ENCODE measurements around the gene CSNK1G1.
A peak's percentile ranks its signal among the peaks of the same experiment; 100 is the strongest.

CSNK1G1 gene

DNA sequence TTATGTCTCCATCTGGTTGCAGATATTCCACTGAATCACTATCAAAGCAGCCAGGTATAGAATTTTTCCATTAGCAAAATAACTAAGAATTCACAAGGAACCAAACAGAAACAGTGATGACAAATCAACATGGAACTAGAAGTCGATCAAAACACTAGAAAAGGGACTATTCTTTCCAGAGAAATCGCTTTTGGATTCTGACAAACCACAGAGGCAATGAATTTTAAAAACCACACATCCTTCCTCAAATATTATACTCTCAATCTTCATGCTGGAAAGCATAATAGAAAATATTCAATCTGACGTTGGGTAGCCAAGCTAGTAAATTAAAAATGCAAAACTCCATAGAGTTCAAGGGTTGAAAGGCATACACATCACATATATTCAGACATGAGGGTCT lies 99.9 kb downstream of the CSNK1G1 start:
- no peak for DNase-seq (ENCODE audit: low read depth)
- in situ Hi-C loops (cut with HindIII; ENCODE audit: low sequenced_read_pairs): no loop called here
- H3K4me3 ChIP-seq (ENCODE audit: low read depth, low read length): no peak overlapping the region
- TF ChIP-seq CTCF (IDR thresholded peaks at IDR 0.05; ENCODE audit: low read depth, low read length, missing control alignments): no peak

DNA sequence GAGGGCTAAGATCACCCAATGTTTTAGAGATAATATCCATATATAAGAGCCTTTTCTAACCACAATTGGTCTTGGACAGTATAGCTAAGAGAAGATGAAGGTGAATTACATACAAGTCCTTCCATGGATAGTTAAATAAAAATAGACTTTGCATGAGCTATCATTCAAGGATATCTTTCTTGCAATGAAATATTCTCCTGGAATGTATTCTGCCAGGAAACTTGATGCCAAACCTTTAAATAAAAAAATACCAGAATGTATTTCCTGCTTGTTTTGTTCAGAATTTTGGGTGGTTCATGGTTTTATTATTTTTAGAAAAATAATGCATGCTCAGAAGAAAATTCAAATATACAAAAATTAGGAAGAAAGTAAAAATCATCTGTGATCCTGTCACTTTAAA lies 104.3 kb downstream of the CSNK1G1 start:
- no peak overlapping the region for H3K4me3 ChIP-seq (ENCODE audit: low read depth, low read length)
- in situ Hi-C loops (cut with HindIII; ENCODE audit: low sequenced_read_pairs): loop anchor here (5.0 kb wide), 1 partner anchor 69 kb away; no protein-coding TSS in a partner anchor
- no peak for DNase-seq (ENCODE audit: low read depth)
- TF ChIP-seq CTCF (IDR thresholded peaks at IDR 0.05; ENCODE audit: low read depth, low read length, missing control alignments): no peak

DNA sequence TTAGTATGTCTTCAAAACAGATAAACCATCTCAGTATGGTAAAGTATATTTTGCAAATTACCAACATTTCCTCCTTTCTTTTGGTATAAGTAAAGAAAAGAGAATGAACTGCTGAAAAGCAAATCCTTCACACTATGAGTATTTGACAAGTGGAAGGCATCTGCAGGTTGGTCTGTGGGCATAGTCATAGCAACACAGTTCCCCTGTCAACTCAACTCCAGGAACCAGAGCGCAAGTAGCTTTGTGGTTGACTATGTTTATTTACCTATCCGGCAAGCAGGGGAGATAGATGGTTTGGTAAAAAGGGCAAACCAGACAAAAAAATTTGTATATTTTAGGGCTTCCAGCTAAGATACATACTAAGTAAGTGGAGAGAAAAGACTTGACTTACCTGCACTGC lies 104.9 kb downstream of the CSNK1G1 start:
- H3K4me3 ChIP-seq (ENCODE audit: low read depth, low read length): no peak overlapping the region
- no peak for DNase-seq (ENCODE audit: low read depth)
- no peak for TF ChIP-seq CTCF (IDR thresholded peaks at IDR 0.05; ENCODE audit: low read depth, low read length, missing control alignments)
- in situ Hi-C loops (cut with HindIII; ENCODE audit: low sequenced_read_pairs): loop anchor here (5.0 kb wide), 1 partner anchor 69 kb away; no protein-coding TSS in a partner anchor

GRCh38 chr15:64249883-64250575 lies 105.9 kb downstream of the CSNK1G1 start:
- no peak overlapping the region for H3K4me3 ChIP-seq (ENCODE audit: low read depth, low read length)
- in situ Hi-C loops (cut with HindIII; ENCODE audit: low sequenced_read_pairs): loop anchor here (5.0 kb wide), 1 partner anchor 68 kb away; no protein-coding TSS in a partner anchor
- DNase-seq (ENCODE audit: low read depth): no peak
- no peak for TF ChIP-seq CTCF (IDR thresholded peaks at IDR 0.05; ENCODE audit: low read depth, low read length, missing control alignments)

- H3K4me3 ChIP-seq (ENCODE audit: low read depth, low read length): no peak overlapping the region
- DNase-seq (ENCODE audit: low read depth): no peak
- in situ Hi-C loops (cut with HindIII; ENCODE audit: low sequenced_read_pairs): no loop called here
- no peak for TF ChIP-seq CTCF (IDR thresholded peaks at IDR 0.05; ENCODE audit: low read depth, low read length, missing control alignments)
Measured at GRCh38 chr15:64249406-64249805, 106.6 kb downstream of the CSNK1G1 start.

- peak; percentile 87 for DNase-seq (ENCODE audit: low read depth)
- TF ChIP-seq CTCF (IDR thresholded peaks at IDR 0.05; ENCODE audit: low read depth, low read length, missing control alignments): no peak
- H3K4me3 ChIP-seq (ENCODE audit: low read depth, low read length): no peak overlapping the region
- in situ Hi-C loops (cut with HindIII; ENCODE audit: low sequenced_read_pairs): no loop called here
Measured at GRCh38 chr15:64247906-64248541, 107.9 kb downstream of the CSNK1G1 start.

Data from astrocyte of the cerebellum (primary cell).